H1 (cell line): ENCODE results near the gene CDC42EP3. TPM values are rescaled to one million over a fixed set of nuclear protein-coding genes. Genes with fewer than 3 reads are reported as not detected.

ENCODE experiments used
- ATF3 ChIP-seq: IDR thresholded peaks from 2 replicates; pipeline ENCODE4 v1.6.1; 2011; ENCODE audit warnings: low read depth, mild to moderate bottlenecking, low read length; ENCODE audit not compliant: insufficient read depth
- BACH1 ChIP-seq: IDR thresholded peaks from 2 replicates; pipeline ENCODE4 v1.6.1; 2012; ENCODE audit warnings: low read length, improper control_type of control experiment
- CEBPB ChIP-seq: IDR thresholded peaks from 2 replicates; pipeline ENCODE4 v1.6.1; 2012; ENCODE audit warnings: low read depth, low read length
- CHD7 ChIP-seq: fragments of 300-600 bp; sonication (generic); IDR thresholded peaks from 2 replicates; pipeline ENCODE4 v1.7.1; 2012; ENCODE audit warnings: low read length, moderate library complexity, mild to moderate bottlenecking, inconsistent platforms; ENCODE audit not compliant: insufficient replicate concordance
- E2F6 ChIP-seq: IDR thresholded peaks from 2 replicates; pipeline ENCODE4 v1.6.1; 2012; ENCODE audit warnings: inconsistent platforms
- EGR1 ChIP-seq: IDR thresholded peaks from 2 replicates; pipeline ENCODE4 v1.6.1; 2011; ENCODE audit warnings: low read depth, low read length, borderline replicate concordance
- EZH2 ChIP-seq: fragments of 200-600 bp; sonication (generic); IDR thresholded peaks from 2 replicates; pipeline ENCODE4 v1.7.1; 2012; ENCODE audit warnings: low read depth, mild to moderate bottlenecking, moderate library complexity, low read length, inconsistent platforms; ENCODE audit not compliant: severe bottlenecking
- SIX5 ChIP-seq: IDR thresholded peaks from 2 replicates; pipeline ENCODE4 v1.6.1; 2011; ENCODE audit warnings: mild to moderate bottlenecking, low read depth, low read length
- SP2 ChIP-seq: IDR thresholded peaks from 2 replicates; pipeline ENCODE4 v1.6.1; 2012; ENCODE audit warnings: mild to moderate bottlenecking, low read length, inconsistent platforms
- SRF ChIP-seq: IDR thresholded peaks from 2 replicates; pipeline ENCODE4 v1.6.1; 2011; ENCODE audit warnings: mild to moderate bottlenecking, low read depth, low read length, moderate library complexity
- TAF7 ChIP-seq: optimal IDR thresholded peaks from 2 replicates; pipeline ENCODE3; 2011; ENCODE audit warnings: low read depth, mild to moderate bottlenecking, inconsistent platforms, low read length, moderate library complexity, borderline replicate concordance
- polyA plus RNA-seq, 7 experiments: library from polyadenylated mRNA; depleted of rRNA in 3 of 7; stranded (reverse) in 5 of 7; unstranded in 2 of 7; fragments of >200 nt in 5 of 7; fragments of 200-250 nt in 2 of 7; gene quantifications; 1 replicate in 5 of 7; 2 replicates in 1 of 7; 4 replicates in 1 of 7; pipeline versions ENCODE4 v1.2.1 to v1.2.3, GENCODE V29; 2011 to 2013; ENCODE audit warnings: missing spikeins in 2 of 7, mixed read lengths in 2 of 7
- total RNA-seq: library from RNA; stranded (reverse); fragmentation: NEBNext Ultra II Directional; extraction: Animal tissue kit (Norgen Biotek cat#: 25700); gene quantifications from 2 replicates; pipeline ENCODE4 v1.2.1, GENCODE V29; 2021

CDC42EP3 gene
- total and polyA plus RNA-seq, 2 of the 8 experiments (the other 6 are each of a cell fraction or from before 2014, with no cell fraction given): 18.4 to 24.7 TPM

- TF ChIP-seq CHD7 (no peak), SP2 (no peak), E2F6 (no peak), ATF3 (no peak), EGR1 (no peak), CEBPB (no peak), TAF7 (no peak), BACH1 (no peak), EZH2 (no peak), SRF (no peak), SIX5 (no peak)
- TF ChIP-seq, all 59 proteins: peak for 0
These were observed 19.2 kb downstream of the CDC42EP3 start (continued) for GRCh38 chr2:37652199-37652640.
